ENCODE data around the gene CLCN4. TPM values are rescaled to one million over a fixed set of nuclear protein-coding genes. Genes with fewer than 3 reads are reported as not detected.
A peak's percentile ranks its signal among the peaks of the same experiment; 100 is the strongest.

Gene CLCN4
- total and polyA plus RNA-seq, 10 donors: 0.63 to 10.9 (median 5.0) TPM

GRCh38 chrX:10146346-10146745 lies 10.4 kb upstream of the CLCN4 start:
- Histone ChIP-seq H3K9me3 (no peaks in the 10 kb centered on the region), H3K4me3 (no peak overlapping the region), H3K4me1 (no peaks in the 10 kb centered on the region), H3K27ac (no peak overlapping the region), H3K36me3 (peaks cover 0 to 25% (median 0%) of the 10 kb centered on the region in 6 donors), H3K27me3 (replicated peaks in 1 of 7) (peaks cover 0 to under 1% (median 0%) of the 10 kb centered on the region in 7 donors)
- DNase-seq: no peak
- TF ChIP-seq CTCF (IDR thresholded peaks at IDR 0.05 in 8 of 11, conservative IDR thresholded peaks at IDR 0.05 in 3 of 11): no peak
- no peak for TF ChIP-seq POLR2AphosphoS5 (IDR thresholded peaks at IDR 0.05)
- no peak for TF ChIP-seq POLR2A (IDR thresholded peaks at IDR 0.05)
- intact Hi-C loops (cut with DNase I; ENCODE audit: low total_unique reads): no loop called here
- 84 to 95% (median 95%) methylated on average over 10 of the region's 10 CpGs for WGBS, 5 donors

- DNase-seq: no peak
Measured at GRCh38 chrX:10152086-10152485, 4.7 kb upstream of the CLCN4 start.

GRCh38 chrX:10155137-10155536 lies 1.6 kb upstream of the CLCN4 start:
- Histone ChIP-seq H3K27me3 (replicated peaks in 1 of 7) (peaks cover 0 to 46% (median 9%) of the 10 kb centered on the region in 7 donors), H3K4me1 (peaks cover 0 to 42% (median 14%) of the 10 kb centered on the region in 6 donors), H3K9me3 (no peaks in the 10 kb centered on the region), H3K27ac (no peak overlapping the region), H3K4me3 (no peak overlapping the region), H3K36me3 (no peaks in the 10 kb centered on the region)
- 82 to 91% (median 86%) methylated on average over 4 of the region's 4 CpGs for WGBS, 5 donors
- intact Hi-C loops (cut with DNase I; ENCODE audit: low total_unique reads): no loop called here
- TF ChIP-seq POLR2A (IDR thresholded peaks at IDR 0.05): no peak
- no peak for TF ChIP-seq POLR2AphosphoS5 (IDR thresholded peaks at IDR 0.05)
- TF ChIP-seq CTCF (IDR thresholded peaks at IDR 0.05 in 8 of 11, conservative IDR thresholded peaks at IDR 0.05 in 3 of 11): no peak
- no peak for DNase-seq

More at GRCh38 chrX:10152086-10152485, 4.7 kb upstream of the CLCN4 start:
- H3K27me3 ChIP-seq (replicated peaks in 1 of 7): peaks cover 0 to 15% (median 0%) of the 10 kb centered on the region in 7 donors
- WGBS, 5 donors: 57 to 100% (median 70%) methylated on average over 3 of the region's 3 CpGs
- no peaks in the 10 kb centered on the region for H3K36me3 ChIP-seq
- no peak overlapping the region for H3K4me3 ChIP-seq
- no peak overlapping the region for H3K27ac ChIP-seq
- intact Hi-C loops (cut with DNase I; ENCODE audit: low total_unique reads): no loop called here
- no peaks in the 10 kb centered on the region for H3K9me3 ChIP-seq
- peaks cover 0 to 21% (median 1%) of the 10 kb centered on the region in 6 donors for H3K4me1 ChIP-seq
- TF ChIP-seq POLR2AphosphoS5 (IDR thresholded peaks at IDR 0.05) (no peak), POLR2A (IDR thresholded peaks at IDR 0.05) (no peak), CTCF (IDR thresholded peaks at IDR 0.05 in 8 of 11, conservative IDR thresholded peaks at IDR 0.05 in 3 of 11) (no peak)

- TF ChIP-seq POLR2AphosphoS5 (IDR thresholded peaks at IDR 0.05) (no peak), CTCF (IDR thresholded peaks at IDR 0.05 in 8 of 11, conservative IDR thresholded peaks at IDR 0.05 in 3 of 11) (no peak), POLR2A (IDR thresholded peaks at IDR 0.05) (no peak)
- Histone ChIP-seq H3K27ac (peak overlapping the region; percentile 21 to 84 (median 76)), H3K9me3 (no peaks in the 10 kb centered on the region), H3K27me3 (replicated peaks in 1 of 7) (peaks cover 0 to 48% (median 9%) of the 10 kb centered on the region in 7 donors), H3K4me3 (peak overlapping the region in 7 of 8 donors; percentile 4 to 69 (median 34)), H3K4me1 (peaks cover 0 to 42% (median 14%) of the 10 kb centered on the region in 6 donors), H3K36me3 (no peaks in the 10 kb centered on the region)
- WGBS, 5 donors: 9 to 25% (median 19%) methylated on average over 7 of the region's 7 CpGs
- DNase-seq: no peak
- intact Hi-C loops (cut with DNase I; ENCODE audit: low total_unique reads): no loop called here
Measured at GRCh38 chrX:10157032-10157341, 212 bp downstream of the CLCN4 start.
